Bronchial epithelial cell (primary cell): ENCODE results near the gene LEMD1. TPM values are rescaled to one million over a fixed set of nuclear protein-coding genes. Genes with fewer than 3 reads are reported as not detected.
A peak's percentile ranks its signal among the peaks of the same experiment; 100 is the strongest.

Source experiments
- DNase-seq: peaks from one replicate; pipeline ENCODE4 v3.0.0-alpha.2; 2010; ENCODE audit warnings: low read depth
- FAIRE-seq: peaks from 2 replicates; lab custom pipeline; 2011; peaks lifted over from hg19 to GRCh38; lab: Jason Lieb, UNC
- H3K27me3 ChIP-seq: 2 replicates; pipeline ENCODE4 v1.5.1; 2011; ENCODE audit warnings: low read length; ENCODE audit not compliant: control insufficient read depth, insufficient read depth
- H3K36me3 ChIP-seq: 2 replicates; pipeline ENCODE4 v1.5.1; 2011; ENCODE audit warnings: low read length; ENCODE audit not compliant: control insufficient read depth, insufficient read depth
- H3K4me3 ChIP-seq: 2 replicates; pipeline ENCODE4 v1.5.1; 2011; ENCODE audit warnings: mild to moderate bottlenecking, low read depth, low read length, control low read depth
- CTCF ChIP-seq: IDR thresholded peaks from 2 replicates; pipeline ENCODE4 v1.5.1; 2011; ENCODE audit warnings: mild to moderate bottlenecking, moderate library complexity, low read length, control low read depth, inconsistent platforms; ENCODE audit not compliant: insufficient read depth, severe bottlenecking
- total RNA-seq: library from RNA; depleted of rRNA; stranded (reverse); fragments of >200 nt; gene quantifications from 2 replicates; pipeline ENCODE4 v1.2.1, GENCODE V29; 2014

The LEMD1 gene
- total RNA-seq, 1 donor from 2014 or later, result 2.1 TPM

GRCh38 chr1:205452933-205453332, 31.1 kb upstream of the LEMD1 start:
- Histone ChIP-seq H3K27me3 (peaks cover 38% of the 10 kb centered on the region), H3K36me3 (no peaks in the 10 kb centered on the region), H3K4me3 (no peak overlapping the region)
- DNase-seq, result no peak
- FAIRE-seq, result no peak
- no peak for TF ChIP-seq CTCF

GRCh38 chr1:205452364-205452763, 30.5 kb upstream of the LEMD1 start:
- H3K27me3 ChIP-seq, result peaks cover 36% of the 10 kb centered on the region
- FAIRE-seq (no peak), DNase-seq (no peak)
- no peaks in the 10 kb centered on the region for H3K36me3 ChIP-seq
- H3K4me3 ChIP-seq, result no peak overlapping the region
- no peak for TF ChIP-seq CTCF

- no peak for DNase-seq
- Histone ChIP-seq H3K4me3 (no peak overlapping the region), H3K36me3 (no peaks in the 10 kb centered on the region), H3K27me3 (peaks cover 34% of the 10 kb centered on the region)
- no peak for TF ChIP-seq CTCF
- FAIRE-seq, result no peak
Measured at GRCh38 chr1:205451759-205452164, 29.9 kb upstream of the LEMD1 start.

- Histone ChIP-seq H3K4me3 (no peak overlapping the region), H3K27me3 (peaks cover 30% of the 10 kb centered on the region), H3K36me3 (no peaks in the 10 kb centered on the region)
- no peak for TF ChIP-seq CTCF
- no peak for DNase-seq
- no peak for FAIRE-seq
Measured at GRCh38 chr1:205451202-205451601, 29.3 kb upstream of the LEMD1 start.

- DNase-seq, result no peak
- Histone ChIP-seq H3K36me3 (no peaks in the 10 kb centered on the region), H3K4me3 (no peak overlapping the region), H3K27me3 (peaks cover 23% of the 10 kb centered on the region)
- no peak for FAIRE-seq
- no peak for TF ChIP-seq CTCF
Measured at GRCh38 chr1:205450448-205450847, 28.6 kb upstream of the LEMD1 start.

- peak; percentile 4 for TF ChIP-seq CTCF
- FAIRE-seq, result no peak
- no peaks in the 10 kb centered on the region for H3K36me3 ChIP-seq
- peaks cover 17% of the 10 kb centered on the region for H3K27me3 ChIP-seq
- DNase-seq, result peak; percentile 96
- H3K4me3 ChIP-seq, result peak overlapping the region; percentile 54
Measured at GRCh38 chr1:205449750-205450443, 28.0 kb upstream of the LEMD1 start.
